Transverse colon (tissue), 4 donors: ENCODE measurements around the gene ECI1.

Experiments
- CTCF ChIP-seq, 5 experiments: fragments of 200-600 bp in 3 of 5; fragments of 450-650 bp in 2 of 5; sonication (generic) in 3 of 5; IDR thresholded peaks; 1 replicate in 2 of 5; 2 replicates in 3 of 5; pipeline ENCODE4 v1.5.1; 2016 to 2017; ENCODE audit warnings: antibody characterized with exemption in 5 of 5, inconsistent platforms in 3 of 5, mild to moderate bottlenecking in 2 of 5, moderate library complexity in 1 of 5
- POLR2A ChIP-seq: fragments of 450-650 bp; IDR thresholded peaks from one replicate; pipeline ENCODE4 v1.6.1; 2016; ENCODE audit warnings: antibody characterized with exemption, mild to moderate bottlenecking, moderate library complexity
- POLR2AphosphoS5 ChIP-seq, 3 donors: sonication (generic); formaldehyde crosslinking; IDR thresholded peaks; one replicate each; pipeline ENCODE4 v1.6.1; 2016; ENCODE audit warnings: antibody characterized with exemption in 3 of 3

- TF ChIP-seq POLR2AphosphoS5 (IDR thresholded peaks at IDR 0.05) (no peak), CTCF (IDR thresholded peaks at IDR 0.05) (no peak), POLR2A (no peak)
Measured at GRCh38 chr16:2199621-2200139, 51.7 kb downstream of the ECI1 start.
